ENCODE data around the gene SMARCC1.

Gene SMARCC1

DNA sequence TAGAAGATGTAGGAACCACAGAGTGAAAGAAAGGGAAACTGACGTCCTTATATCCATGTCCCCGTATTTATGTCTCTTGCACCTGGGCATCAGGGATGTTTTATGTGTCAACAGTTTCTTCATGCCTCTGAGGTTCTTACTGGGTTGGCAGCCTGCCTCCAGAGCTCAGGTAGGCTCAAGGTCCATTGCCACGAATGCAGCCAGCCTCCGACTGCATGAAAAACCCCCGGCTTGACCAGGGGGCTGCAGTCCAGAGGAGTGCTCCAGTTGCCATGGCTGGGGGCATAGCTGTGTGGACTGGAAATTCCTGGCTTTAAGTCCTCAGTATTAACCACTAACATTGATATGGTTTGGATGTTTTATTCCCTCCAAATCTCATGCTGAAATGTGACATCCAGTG, 200.3 kb downstream of the SMARCC1 start:
- Histone ChIP-seq H2AFZ (ENCODE audit: low read length) (no peak overlapping the region), H3K4me2 (ENCODE audit: low read depth, low read length) (no peak overlapping the region), H3K9me2 (replicated peaks; ENCODE audit: insufficient read depth, low read length) (no peaks in the 10 kb centered on the region), H3K36me3 (replicated peaks; ENCODE audit: insufficient read depth, low read length) (no peaks in the 10 kb centered on the region), H3K27ac (ENCODE audit: low read length) (no peak overlapping the region), H3K4me3 (ENCODE audit: low read length) (no peak overlapping the region), H3K79me2 (ENCODE audit: low read length) (no peaks in the 10 kb centered on the region), H3K9ac (ENCODE audit: low read length) (no peak overlapping the region), H3K4me1 (ENCODE audit: low read length) (no peaks in the 10 kb centered on the region), H3K9me3 (replicated peaks; ENCODE audit: insufficient read depth, low read length) (no peaks in the 10 kb centered on the region), H3K27me3 (replicated peaks; ENCODE audit: insufficient read depth, low read length) (peaks cover 13% of the 10 kb centered on the region), H3F3A (ENCODE audit: insufficient read depth, low read length) (peaks cover 7% of the 10 kb centered on the region), H4K20me1 (ENCODE audit: insufficient read depth, low read length) (no peaks in the 10 kb centered on the region)
- TF ChIP-seq EZH2 (optimal IDR thresholded peaks at IDR 0.05; ENCODE audit: low read depth, low read length) (no peak), CTCF (IDR thresholded peaks at IDR 0.05; ENCODE audit: low read length) (no peak), EZH2phosphoT487 (IDR thresholded peaks at IDR 0.05; ENCODE audit: low read length) (no peak)
- no peak for DNase-seq

- DNase-seq: peak; percentile 5
- Histone ChIP-seq H3K9me2 (replicated peaks; ENCODE audit: insufficient read depth, low read length) (no peaks in the 10 kb centered on the region), H3K4me1 (ENCODE audit: low read length) (no peaks in the 10 kb centered on the region), H3K36me3 (replicated peaks; ENCODE audit: insufficient read depth, low read length) (no peaks in the 10 kb centered on the region), H3K27ac (ENCODE audit: low read length) (no peak overlapping the region), H3F3A (ENCODE audit: insufficient read depth, low read length) (peaks cover 7% of the 10 kb centered on the region), H3K4me3 (ENCODE audit: low read length) (no peak overlapping the region), H4K20me1 (ENCODE audit: insufficient read depth, low read length) (no peaks in the 10 kb centered on the region), H3K4me2 (ENCODE audit: low read depth, low read length) (no peak overlapping the region), H3K9me3 (replicated peaks; ENCODE audit: insufficient read depth, low read length) (no peaks in the 10 kb centered on the region), H3K9ac (ENCODE audit: low read length) (no peak overlapping the region), H3K79me2 (ENCODE audit: low read length) (no peaks in the 10 kb centered on the region), H3K27me3 (replicated peaks; ENCODE audit: insufficient read depth, low read length) (peaks cover 13% of the 10 kb centered on the region), H2AFZ (ENCODE audit: low read length) (no peak overlapping the region)
- TF ChIP-seq EZH2phosphoT487 (IDR thresholded peaks at IDR 0.05; ENCODE audit: low read length) (no peak), CTCF (IDR thresholded peaks at IDR 0.05; ENCODE audit: low read length) (no peak), EZH2 (optimal IDR thresholded peaks at IDR 0.05; ENCODE audit: low read depth, low read length) (no peak)
These were observed 201.2 kb downstream of the SMARCC1 start for GRCh38 chr3:47580481-47580880.

GRCh38 chr3:47579875-47580274, 201.8 kb downstream of the SMARCC1 start:
- no peaks in the 10 kb centered on the region for H3K36me3 ChIP-seq (replicated peaks; ENCODE audit: insufficient read depth, low read length)
- H3K79me2 ChIP-seq (ENCODE audit: low read length): no peaks in the 10 kb centered on the region
- H3F3A ChIP-seq (ENCODE audit: insufficient read depth, low read length): peaks cover 7% of the 10 kb centered on the region
- no peak for TF ChIP-seq CTCF (IDR thresholded peaks at IDR 0.05; ENCODE audit: low read length)
- no peak for TF ChIP-seq EZH2phosphoT487 (IDR thresholded peaks at IDR 0.05; ENCODE audit: low read length)
- no peak for TF ChIP-seq EZH2 (optimal IDR thresholded peaks at IDR 0.05; ENCODE audit: low read depth, low read length)
- DNase-seq: peak; percentile 3
- H3K9ac ChIP-seq (ENCODE audit: low read length): no peak overlapping the region
- H2AFZ ChIP-seq (ENCODE audit: low read length): no peak overlapping the region
- H3K4me2 ChIP-seq (ENCODE audit: low read depth, low read length): no peak overlapping the region
- H3K9me3 ChIP-seq (replicated peaks; ENCODE audit: insufficient read depth, low read length): no peaks in the 10 kb centered on the region
- no peaks in the 10 kb centered on the region for H3K4me1 ChIP-seq (ENCODE audit: low read length)
- H3K9me2 ChIP-seq (replicated peaks; ENCODE audit: insufficient read depth, low read length): no peaks in the 10 kb centered on the region
- H3K27me3 ChIP-seq (replicated peaks; ENCODE audit: insufficient read depth, low read length): peaks cover 13% of the 10 kb centered on the region
- no peak overlapping the region for H3K27ac ChIP-seq (ENCODE audit: low read length)
- no peak overlapping the region for H3K4me3 ChIP-seq (ENCODE audit: low read length)
- no peaks in the 10 kb centered on the region for H4K20me1 ChIP-seq (ENCODE audit: insufficient read depth, low read length)
